Brain microvascular endothelial cell (primary cell): Measurements from ENCODE around the gene TFDP1.
"Not testable (repeated sequence)": the region's sequence is repeated elsewhere in the genome, so short reads cannot be mapped to it uniquely, and the experiment has no call there.

Experiments
- DNase-seq: peaks from one replicate; pipeline ENCODE4 v3.0.0-alpha.2; 2020
- H3K27ac ChIP-seq: fragments of 250-450 bp; sonication (Bioruptor Pico); 2 replicates; pipeline ENCODE4 v1.5.1; 2020; ENCODE audit warnings: mild to moderate bottlenecking, moderate library complexity
- H3K27me3 ChIP-seq: fragments of 250-450 bp; sonication (Bioruptor Pico); replicated peaks from 2 replicates; pipeline ENCODE4 v1.5.1; 2020; ENCODE audit warnings: mild to moderate bottlenecking
- H3K36me3 ChIP-seq: fragments of 250-450 bp; sonication (Bioruptor Pico); replicated peaks from 2 replicates; pipeline ENCODE4 v1.5.1; 2020; ENCODE audit warnings: mild to moderate bottlenecking
- H3K4me3 ChIP-seq: 2 replicates; pipeline ENCODE4 v1.5.1; 2011; ENCODE audit warnings: low read depth, mild to moderate bottlenecking, control low read depth, low read length, moderate library complexity
- CTCF ChIP-seq: IDR thresholded peaks from 2 replicates; pipeline ENCODE4 v1.5.1; 2011; ENCODE audit warnings: low read depth, mild to moderate bottlenecking, moderate library complexity, low read length, control low read depth, inconsistent platforms; ENCODE audit errors: missing control alignments
- in situ Hi-C: cut with HindIII; loops from 2 replicates; pipeline ENCODE4 v1.10.0; 2017; ENCODE audit warnings: low sequenced_read_pairs, low pct_ligation_motif_present

Gene TFDP1

GRCh38 chr13:113621046-113621445 is 36.5 kb downstream of the TFDP1 start:
- in situ Hi-C loops: no loop called here
- H3K27ac ChIP-seq: no peak overlapping the region
- DNase-seq: no peak
- H3K27me3 ChIP-seq: no peaks in the 10 kb centered on the region
- TF ChIP-seq CTCF: no peak
- H3K36me3 ChIP-seq: peaks cover 12% of the 10 kb centered on the region
- H3K4me3 ChIP-seq: no peak overlapping the region

GRCh38 chr13:113621498-113621897 is 36.9 kb downstream of the TFDP1 start:
- H3K4me3 ChIP-seq, H3K27ac ChIP-seq, in situ Hi-C loops, H3K27me3 ChIP-seq: not testable (repeated sequence)
- H3K36me3 ChIP-seq: peaks cover 12% of the 10 kb centered on the region
- peak; percentile 47 for TF ChIP-seq CTCF
- peak; percentile 16 for DNase-seq

GRCh38 chr13:113621986-113622550 is 37.5 kb downstream of the TFDP1 start:
- H3K27me3 ChIP-seq, DNase-seq, H3K4me3 ChIP-seq, in situ Hi-C loops, H3K27ac ChIP-seq: not testable (repeated sequence)
- peaks cover 12% of the 10 kb centered on the region for H3K36me3 ChIP-seq

GRCh38 chr13:113622791-113623490 is 38.4 kb downstream of the TFDP1 start:
- TF ChIP-seq CTCF: no peak
- in situ Hi-C loops: no loop called here
- Histone ChIP-seq H3K27ac (no peak overlapping the region), H3K4me3 (no peak overlapping the region), H3K36me3 (peaks cover 12% of the 10 kb centered on the region), H3K27me3 (no peaks in the 10 kb centered on the region)
- no peak for DNase-seq

GRCh38 chr13:113623491-113624234 is 39.1 kb downstream of the TFDP1 start:
- no peak for DNase-seq
- Histone ChIP-seq H3K27ac (no peak overlapping the region), H3K27me3 (no peaks in the 10 kb centered on the region), H3K4me3 (no peak overlapping the region), H3K36me3 (peaks cover 12% of the 10 kb centered on the region)
- in situ Hi-C loops: no loop called here
- no peak for TF ChIP-seq CTCF

GRCh38 chr13:113624235-113624587 is 39.7 kb downstream of the TFDP1 start:
- Histone ChIP-seq H3K27ac (no peak overlapping the region), H3K4me3 (no peak overlapping the region), H3K27me3 (no peaks in the 10 kb centered on the region), H3K36me3 (peaks cover 12% of the 10 kb centered on the region)
- no peak for DNase-seq
- in situ Hi-C loops: no loop called here
- TF ChIP-seq CTCF: no peak

GRCh38 chr13:113624640-113625304 is 40.2 kb downstream of the TFDP1 start:
- H3K4me3 ChIP-seq, H3K27ac ChIP-seq, in situ Hi-C loops, DNase-seq, H3K27me3 ChIP-seq: not testable (repeated sequence)
- peaks cover 15% of the 10 kb centered on the region for H3K36me3 ChIP-seq
